ENCODE results near the gene CZIB. TPM values are rescaled to one million over a fixed set of nuclear protein-coding genes. Genes with fewer than 3 reads are reported as not detected.

Gene CZIB
- total RNA-seq, 1 experiment from 2014 or later: 42.6 TPM

DNA sequence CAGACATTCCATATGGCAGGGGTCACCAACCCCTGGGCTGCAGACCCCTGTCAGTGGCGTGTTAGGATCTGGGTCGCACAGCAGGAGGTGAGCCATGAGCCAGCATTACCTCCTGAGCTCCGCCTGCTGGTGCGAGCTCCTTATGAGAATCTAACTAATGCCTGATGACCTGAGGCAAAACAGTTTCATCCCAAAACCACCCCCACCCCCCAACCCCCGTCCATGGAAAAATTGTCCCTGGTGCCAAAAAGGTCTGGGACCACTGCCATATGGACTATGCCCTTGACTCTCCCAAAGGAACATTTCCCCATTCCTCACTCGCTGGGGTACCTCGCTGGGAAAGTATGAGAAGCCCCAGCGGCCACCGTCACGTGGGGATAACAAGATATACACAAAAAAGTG is 30.2 kb downstream of the CZIB start:
- Mint-ChIP-seq H3K4me1 (ENCODE audit: low read depth, unreplicated experiment) (peaks cover 7% of the 10 kb centered on the region), H3K27me3 (ENCODE audit: insufficient read depth, unreplicated experiment) (no peaks in the 10 kb centered on the region), H3K4me3 (ENCODE audit: unreplicated experiment) (no peak overlapping the region), H3K36me3 (ENCODE audit: insufficient read depth, unreplicated experiment) (no peaks in the 10 kb centered on the region), H3K9me3 (ENCODE audit: unreplicated experiment) (no peaks in the 10 kb centered on the region), H3K27ac (ENCODE audit: unreplicated experiment) (no peak overlapping the region)
- no TSS peak for BruUV-seq (replicated peaks)
- H3K27me3 ChIP-seq (replicated peaks; ENCODE audit: control insufficient read depth, insufficient read depth, low read length): no peaks in the 10 kb centered on the region
- intact Hi-C loops (cut with micrococcal nuclease; ENCODE audit: unreplicated experiment): no loop called here
- no peaks in the 10 kb centered on the region for H3K36me3 ChIP-seq (ENCODE audit: control insufficient read depth, insufficient read depth, low read length)
- H3K4me3 ChIP-seq (ENCODE audit: low read depth, low read length): no peak overlapping the region
- ChIA-PET POLR2A (no interaction called here), CTCF (interaction anchor here (0.5 kb wide), 1 partner anchor 499 kb away, joined by 5 read pairs; no protein-coding TSS in a partner anchor)
- DNase-seq: no peak
- peaks cover 3% of the 10 kb centered on the region; the same call in 1 of the 2 replicates for H3K4me1 ChIP-seq
- no peaks in the 10 kb centered on the region for H3K9me3 ChIP-seq
- TF ChIP-seq, protein P1, sequence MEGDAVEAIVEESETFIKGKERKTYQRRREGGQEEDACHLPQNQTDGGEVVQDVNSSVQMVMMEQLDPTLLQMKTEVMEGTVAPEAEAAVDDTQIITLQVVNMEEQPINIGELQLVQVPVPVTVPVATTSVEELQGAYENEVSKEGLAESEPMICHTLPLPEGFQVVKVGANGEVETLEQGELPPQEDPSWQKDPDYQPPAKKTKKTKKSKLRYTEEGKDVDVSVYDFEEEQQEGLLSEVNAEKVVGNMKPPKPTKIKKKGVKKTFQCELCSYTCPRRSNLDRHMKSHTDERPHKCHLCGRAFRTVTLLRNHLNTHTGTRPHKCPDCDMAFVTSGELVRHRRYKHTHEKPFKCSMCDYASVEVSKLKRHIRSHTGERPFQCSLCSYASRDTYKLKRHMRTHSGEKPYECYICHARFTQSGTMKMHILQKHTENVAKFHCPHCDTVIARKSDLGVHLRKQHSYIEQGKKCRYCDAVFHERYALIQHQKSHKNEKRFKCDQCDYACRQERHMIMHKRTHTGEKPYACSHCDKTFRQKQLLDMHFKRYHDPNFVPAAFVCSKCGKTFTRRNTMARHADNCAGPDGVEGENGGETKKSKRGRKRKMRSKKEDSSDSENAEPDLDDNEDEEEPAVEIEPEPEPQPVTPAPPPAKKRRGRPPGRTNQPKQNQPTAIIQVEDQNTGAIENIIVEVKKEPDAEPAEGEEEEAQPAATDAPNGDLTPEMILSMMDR (IDR thresholded peaks at IDR 0.05; ENCODE audit: insufficient read depth in 1 of 2, low read depth in 1 of 2, low read length in 1 of 2, severe bottlenecking in 1 of 2, unreplicated experiment in 1 of 2): no peak

DNA sequence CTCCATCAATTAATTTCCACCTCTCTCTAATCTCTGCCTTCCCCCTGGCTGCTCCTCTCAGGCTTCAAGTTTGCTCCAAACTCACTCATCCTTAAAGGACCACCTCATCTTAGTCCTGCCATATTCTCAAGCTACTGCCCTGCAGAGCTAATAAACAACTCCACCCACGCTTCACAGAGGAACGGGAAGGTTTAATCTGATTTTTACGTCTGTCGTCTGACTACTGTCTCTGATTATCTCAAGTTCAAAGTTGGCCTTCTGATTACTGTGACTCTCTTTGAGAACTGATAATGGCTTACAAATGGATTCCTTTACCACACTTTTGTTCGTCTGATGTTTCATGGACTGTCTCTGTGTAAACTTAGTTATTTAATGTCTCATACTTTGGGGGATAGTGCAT is 31.4 kb downstream of the CZIB start:
- H3K27ac Mint-ChIP-seq (ENCODE audit: unreplicated experiment): no peak overlapping the region
- Histone ChIP-seq H3K27me3 (replicated peaks; ENCODE audit: control insufficient read depth, insufficient read depth, low read length) (no peaks in the 10 kb centered on the region), H3K9me3 (no peaks in the 10 kb centered on the region), H3K36me3 (ENCODE audit: control insufficient read depth, insufficient read depth, low read length) (no peaks in the 10 kb centered on the region), H3K4me3 (ENCODE audit: low read depth, low read length) (no peak overlapping the region), H3K4me1 (peaks cover 8% of the 10 kb centered on the region)
- TF ChIP-seq, protein P1 (IDR thresholded peaks at IDR 0.05; ENCODE audit: insufficient read depth in 1 of 2, low read depth in 1 of 2, low read length in 1 of 2, severe bottlenecking in 1 of 2, unreplicated experiment in 1 of 2): no peak
- no peak overlapping the region for H3K4me3 Mint-ChIP-seq (ENCODE audit: unreplicated experiment)
- DNase-seq: no peak
- POLR2A ChIA-PET: no interaction called here
- H3K27me3 Mint-ChIP-seq (ENCODE audit: insufficient read depth, unreplicated experiment): no peaks in the 10 kb centered on the region
- CTCF ChIA-PET: no interaction called here
- H3K4me1 Mint-ChIP-seq (ENCODE audit: low read depth, unreplicated experiment): peaks cover 7% of the 10 kb centered on the region
- BruUV-seq (replicated peaks): no TSS peak
- no peaks in the 10 kb centered on the region for H3K36me3 Mint-ChIP-seq (ENCODE audit: insufficient read depth, unreplicated experiment)
- intact Hi-C loops (cut with micrococcal nuclease; ENCODE audit: unreplicated experiment): no loop called here
- no peaks in the 10 kb centered on the region for H3K9me3 Mint-ChIP-seq (ENCODE audit: unreplicated experiment)

DNA sequence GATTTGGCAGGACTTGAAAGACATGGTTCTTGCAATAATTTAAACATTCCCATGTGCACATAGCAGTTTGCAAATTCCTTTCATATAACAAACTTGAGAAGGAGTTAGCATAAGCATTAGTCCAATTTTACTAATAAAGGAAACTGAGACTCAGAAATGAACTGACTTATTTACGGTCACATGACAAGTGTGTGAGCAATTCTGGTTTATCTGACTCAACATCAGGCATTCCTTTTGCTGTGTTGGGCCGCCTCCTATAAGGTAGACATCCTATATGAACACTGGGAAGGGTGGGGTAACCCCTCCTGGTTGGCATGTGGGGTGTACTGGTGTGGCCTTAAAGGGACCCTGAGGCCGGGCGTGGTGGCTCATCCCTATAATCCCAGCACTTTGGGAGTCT is 32.3 kb downstream of the CZIB start:
- no peaks in the 10 kb centered on the region for H3K9me3 Mint-ChIP-seq (ENCODE audit: unreplicated experiment)

More for the DNA sequence above, 32.3 kb downstream of the CZIB start:
- Histone ChIP-seq H3K36me3 (ENCODE audit: control insufficient read depth, insufficient read depth, low read length) (no peaks in the 10 kb centered on the region), H3K9me3 (no peaks in the 10 kb centered on the region), H3K27me3 (replicated peaks; ENCODE audit: control insufficient read depth, insufficient read depth, low read length) (no peaks in the 10 kb centered on the region), H3K4me3 (ENCODE audit: low read depth, low read length) (no peak overlapping the region), H3K4me1 (peaks cover 18% of the 10 kb centered on the region)
- H3K4me1 Mint-ChIP-seq (ENCODE audit: low read depth, unreplicated experiment): peaks cover 7% of the 10 kb centered on the region
- intact Hi-C loops (cut with micrococcal nuclease; ENCODE audit: unreplicated experiment): no loop called here
- no peak overlapping the region for H3K27ac Mint-ChIP-seq (ENCODE audit: unreplicated experiment)
- H3K36me3 Mint-ChIP-seq (ENCODE audit: insufficient read depth, unreplicated experiment): no peaks in the 10 kb centered on the region
- POLR2A ChIA-PET: no interaction called here
- BruUV-seq (replicated peaks): no TSS peak
- TF ChIP-seq, protein P1 (IDR thresholded peaks at IDR 0.05; ENCODE audit: insufficient read depth in 1 of 2, low read depth in 1 of 2, low read length in 1 of 2, severe bottlenecking in 1 of 2, unreplicated experiment in 1 of 2): no peak
- no peak for DNase-seq
- H3K4me3 Mint-ChIP-seq (ENCODE audit: unreplicated experiment): no peak overlapping the region
- H3K27me3 Mint-ChIP-seq (ENCODE audit: insufficient read depth, unreplicated experiment): no peaks in the 10 kb centered on the region
- CTCF ChIA-PET: no interaction called here
